Panc1 (cell line): ENCODE measurements around the gene MORC3. TPM values are rescaled to one million over a fixed set of nuclear protein-coding genes. Genes with fewer than 3 reads are reported as not detected.

Experiments
- ATAC-seq: fragments of 200-7000 bp; cut with Tn5 transposase; 2 replicates; pipeline ENCODE4 v1.9.1; 2020; ENCODE audit warnings: mild to moderate bottlenecking, moderate library complexity
- BruUV-seq: library from RNA; stranded (reverse); fragments of 400-500 nt; replicated peaks from 2 replicates; lab custom pipeline; 2021; lab: Mats Ljungman, UMichigan
- CTCF ChIA-PET: fragments of 300-600 bp; sonication (Branson Sonifier 250); formaldehyde crosslinking; loops from one replicate; lab custom pipeline; 2022; ENCODE audit warnings: antibody characterized with exemption; lab: Charles Lee
- POLR2A ChIA-PET: fragments of 300-600 bp; sonication (Branson Sonifier 250); formaldehyde crosslinking; loops from one replicate; lab custom pipeline; 2022; ENCODE audit warnings: antibody characterized with exemption; lab: Charles Lee
- DNase-seq: peaks from one replicate; pipeline ENCODE4 v3.0.0-alpha.2; 2010; ENCODE audit warnings: low read depth, low spot score
- H3K27ac ChIP-seq: 2 replicates; pipeline ENCODE4 v1.5.1; 2011; ENCODE audit warnings: mild to moderate bottlenecking, low read length, inconsistent platforms
- H3K27me3 ChIP-seq: fragments of 200-500 bp; sonication (Bioruptor generic); 2 replicates; pipeline ENCODE4 v1.6.0; 2014; ENCODE audit warnings: low read length, inconsistent platforms; ENCODE audit not compliant: control insufficient read depth, insufficient read depth
- H3K36me3 ChIP-seq: fragments of 200-500 bp; sonication (Bioruptor generic); 2 replicates; pipeline ENCODE4 v1.5.1; 2014; ENCODE audit warnings: inconsistent platforms, mild to moderate bottlenecking, low read length, moderate library complexity; ENCODE audit not compliant: control insufficient read depth, insufficient read depth
- H3K4me1 ChIP-seq: 2 replicates; pipeline ENCODE4 v1.5.1; 2011; ENCODE audit warnings: inconsistent platforms, mild to moderate bottlenecking, low read length, moderate library complexity; ENCODE audit not compliant: control insufficient read depth, insufficient read depth
- H3K4me3 ChIP-seq, 2 experiments: 2 replicates each; pipeline ENCODE4 v1.5.1; 2011 to 2012; ENCODE audit warnings: low read depth in 2 of 2, low read length in 2 of 2, mild to moderate bottlenecking in 2 of 2, inconsistent platforms in 1 of 2, moderate library complexity in 1 of 2
- H3K9me3 ChIP-seq: fragments of 200-500 bp; sonication (Bioruptor generic); 2 replicates; pipeline ENCODE4 v1.5.1; 2014; ENCODE audit warnings: low read depth, mild to moderate bottlenecking, inconsistent platforms, low read length, moderate library complexity; ENCODE audit not compliant: control insufficient read depth, insufficient read depth
- POLR2AphosphoS5 ChIP-seq: IDR thresholded peaks from 2 replicates; pipeline ENCODE4 v1.6.1; 2012; ENCODE audit warnings: mild to moderate bottlenecking, low read depth, low read length, moderate library complexity
- REST ChIP-seq, 2 experiments: IDR thresholded peaks; 2 replicates each; pipeline ENCODE4 v1.6.1; 2011 to 2012; ENCODE audit warnings: low read depth in 2 of 2, control low read depth in 1 of 2, low read length in 1 of 2, mild to moderate bottlenecking in 1 of 2, moderate library complexity in 1 of 2; ENCODE audit not compliant: insufficient read depth in 1 of 2
- SIN3A ChIP-seq: IDR thresholded peaks from 2 replicates; pipeline ENCODE4 v1.6.1; 2012; ENCODE audit warnings: low read depth, mild to moderate bottlenecking, low read length, moderate library complexity, borderline replicate concordance; ENCODE audit not compliant: insufficient read depth
- TCF7L2 ChIP-seq: IDR thresholded peaks from 2 replicates; pipeline ENCODE4 v1.6.1; 2011; ENCODE audit warnings: mild to moderate bottlenecking, low read depth, low read length, inconsistent platforms
- in situ Hi-C: cut with HindIII; loops from 2 replicates; pipeline ENCODE4 v1.10.0; 2016; ENCODE audit warnings: low sequenced_read_pairs, low pct_unique_long_range_greater_than_20kb
- intact Hi-C: fragments of 100-400 bp; cut with micrococcal nuclease; formaldehyde crosslinking; loops from one replicate; pipeline ENCODE4 v1.10.0; 2022; ENCODE audit not compliant: unreplicated experiment
- total RNA-seq: library from RNA; stranded (reverse); gene quantifications from one replicate; pipeline ENCODE4 v1.2.1, GENCODE V29; 2021; ENCODE audit not compliant: unreplicated experiment
- TF ChIP-seq, protein P1 (sequence below): fragments of 450-650 bp; IDR thresholded peaks from 2 replicates; pipeline ENCODE4 v1.5.1; 2017; ENCODE audit warnings: mild to moderate bottlenecking

The MORC3 gene
- total RNA-seq, 1 experiment from 2014 or later = 16.8 TPM

- no peaks in the 10 kb centered on the region for H3K9me3 ChIP-seq
- peaks cover 4% of the 10 kb centered on the region; the same call in 1 of the 2 replicates for H3K36me3 ChIP-seq
- H3K27me3 ChIP-seq = no peaks in the 10 kb centered on the region
- in situ Hi-C loops (no loop called here), intact Hi-C loops (no loop called here)
- ChIA-PET POLR2A (no interaction called here), CTCF (no interaction called here)
- H3K4me1 ChIP-seq = peaks cover 9% of the 10 kb centered on the region; the same call in 1 of the 2 replicates
- ATAC-seq = no peak
- no peak overlapping the region for H3K27ac ChIP-seq
- no peak for DNase-seq
- no peak overlapping the region for H3K4me3 ChIP-seq
- TF ChIP-seq POLR2AphosphoS5 = no peak
- TF ChIP-seq, protein P1, sequence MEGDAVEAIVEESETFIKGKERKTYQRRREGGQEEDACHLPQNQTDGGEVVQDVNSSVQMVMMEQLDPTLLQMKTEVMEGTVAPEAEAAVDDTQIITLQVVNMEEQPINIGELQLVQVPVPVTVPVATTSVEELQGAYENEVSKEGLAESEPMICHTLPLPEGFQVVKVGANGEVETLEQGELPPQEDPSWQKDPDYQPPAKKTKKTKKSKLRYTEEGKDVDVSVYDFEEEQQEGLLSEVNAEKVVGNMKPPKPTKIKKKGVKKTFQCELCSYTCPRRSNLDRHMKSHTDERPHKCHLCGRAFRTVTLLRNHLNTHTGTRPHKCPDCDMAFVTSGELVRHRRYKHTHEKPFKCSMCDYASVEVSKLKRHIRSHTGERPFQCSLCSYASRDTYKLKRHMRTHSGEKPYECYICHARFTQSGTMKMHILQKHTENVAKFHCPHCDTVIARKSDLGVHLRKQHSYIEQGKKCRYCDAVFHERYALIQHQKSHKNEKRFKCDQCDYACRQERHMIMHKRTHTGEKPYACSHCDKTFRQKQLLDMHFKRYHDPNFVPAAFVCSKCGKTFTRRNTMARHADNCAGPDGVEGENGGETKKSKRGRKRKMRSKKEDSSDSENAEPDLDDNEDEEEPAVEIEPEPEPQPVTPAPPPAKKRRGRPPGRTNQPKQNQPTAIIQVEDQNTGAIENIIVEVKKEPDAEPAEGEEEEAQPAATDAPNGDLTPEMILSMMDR = no peak
- BruUV-seq = no TSS peak
These were observed 5.5 kb downstream of the MORC3 start for GRCh38 chr21:36325373-36326010.

GRCh38 chr21:36330904-36331303 is 10.9 kb downstream of the MORC3 start:
- intact Hi-C loops = loop anchor here (5.0 kb wide), 1 partner anchor 189 kb away; no protein-coding TSS in a partner anchor
- H3K4me1 ChIP-seq = peaks cover 6% of the 10 kb centered on the region; the same call in 1 of the 2 replicates
- ChIA-PET POLR2A (no interaction called here), CTCF (interaction anchor here (0.6 kb wide), 1 partner anchor 190 kb away, joined by 5 read pairs; no protein-coding TSS in a partner anchor)
- H3K36me3 ChIP-seq = no peaks in the 10 kb centered on the region
- BruUV-seq = no TSS peak
- no peak overlapping the region for H3K4me3 ChIP-seq
- H3K27me3 ChIP-seq = no peaks in the 10 kb centered on the region
- peak; percentile 89 for ATAC-seq
- in situ Hi-C loops = no loop called here
- no peak for DNase-seq
- TF ChIP-seq, protein P1 = peak; percentile 67; the same call in 1 of the 2 replicates
- TF ChIP-seq TCF7L2 = no peak
- H3K27ac ChIP-seq = no peak overlapping the region
- no peaks in the 10 kb centered on the region for H3K9me3 ChIP-seq

GRCh38 chr21:36337099-36337509 is 17.1 kb downstream of the MORC3 start:
- Histone ChIP-seq H3K27me3 (no peaks in the 10 kb centered on the region), H3K27ac (no peak overlapping the region), H3K36me3 (peaks cover 10% of the 10 kb centered on the region; the same call in 1 of the 2 replicates), H3K4me1 (no peaks in the 10 kb centered on the region), H3K9me3 (no peaks in the 10 kb centered on the region), H3K4me3 (no peak overlapping the region)
- intact Hi-C loops = no loop called here
- POLR2A ChIA-PET = no interaction called here
- CTCF ChIA-PET = no interaction called here
- TSS peak; percentile 23 for BruUV-seq
- ATAC-seq (no peak), DNase-seq (no peak)
- in situ Hi-C loops = no loop called here
- TF ChIP-seq POLR2AphosphoS5 = no peak
- TF ChIP-seq SIN3A = no peak
- no peak for TF ChIP-seq TCF7L2
- TF ChIP-seq REST (IDR thresholded peaks at IDR 0.05; ENCODE audit: insufficient read depth in 1 of 2, low read depth in 2 of 2, low read length in 1 of 2) = no peak
- TF ChIP-seq, protein P1 = no peak
